Lower lobe of right lung (tissue), 2 donors: Measurements from ENCODE around the gene MAN1A2. TPM values are rescaled to one million over a fixed set of nuclear protein-coding genes. Genes with fewer than 3 reads are reported as not detected.

Source experiments
- ATAC-seq, 2 donors: fragments of 200-7000 bp; cut with Tn5 transposase; one replicate each; pipeline ENCODE4 v1.9.1; 2020 to 2022; ENCODE audit warnings: mild to moderate bottlenecking in 2 of 2, moderate library complexity in 2 of 2
- DNase-seq: peaks from one replicate; pipeline ENCODE4 v3.0.0-alpha.2; 2020
- H3K27ac ChIP-seq: fragments of 200-600 bp; one replicate; pipeline ENCODE4 v1.8.0; 2022
- H3K27me3 ChIP-seq: fragments of 200-600 bp; one replicate; pipeline ENCODE4 v1.8.0; 2022; ENCODE audit warnings: low read depth
- H3K36me3 ChIP-seq: fragments of 200-600 bp; one replicate; pipeline ENCODE4 v1.8.0; 2022; ENCODE audit warnings: mild to moderate bottlenecking
- H3K4me1 ChIP-seq: fragments of 200-600 bp; one replicate; pipeline ENCODE4 v1.8.0; 2022
- H3K4me3 ChIP-seq: fragments of 200-600 bp; one replicate; pipeline ENCODE4 v1.8.0; 2022; ENCODE audit warnings: mild to moderate bottlenecking
- H3K9me3 ChIP-seq: fragments of 200-600 bp; one replicate; pipeline ENCODE4 v1.8.0; 2022
- intact Hi-C: fragments of 100-400 bp; cut with DNase I; formaldehyde crosslinking; loops from one replicate; pipeline ENCODE4 v1.11.0; 2022
- total RNA-seq: library from RNA; stranded (reverse); fragmentation: NEBNext Ultra II Directional; extraction: Animal tissue kit (Norgen Biotek cat#: 25700); gene quantifications from one replicate; pipeline ENCODE4 v1.2.1, GENCODE V29; 2021
- TF ChIP-seq, protein P1 (sequence below): fragments of 200-600 bp; IDR thresholded peaks from one replicate; pipeline ENCODE4 v1.8.0; 2022; ENCODE audit warnings: antibody characterized with exemption, mild to moderate bottlenecking
- donor health status: DM: no; HTN: yes; CAD: no; lungs with severe emphysema.

Gene MAN1A2
- total RNA-seq, 1 donor from 2014 or later = 39.6 TPM

DNA sequence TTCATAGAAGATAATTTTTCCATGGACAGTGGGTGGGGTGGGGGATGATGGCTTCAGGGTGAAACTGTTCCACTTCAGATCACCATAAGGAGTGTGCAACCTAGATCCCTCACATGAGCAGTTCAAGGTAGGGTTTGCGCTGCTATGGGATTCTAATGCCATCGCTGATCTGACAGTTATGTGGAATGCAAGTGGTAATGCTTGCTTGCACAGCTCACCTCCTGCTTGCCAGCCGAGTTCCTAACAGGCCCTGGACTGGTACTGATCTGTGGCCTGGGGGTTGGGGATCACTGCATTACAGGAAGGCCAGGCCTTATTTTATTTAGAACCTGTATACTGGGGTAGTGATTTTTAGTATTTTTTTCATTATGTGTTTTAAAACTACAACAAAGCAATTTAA is 22.0 kb downstream of the MAN1A2 start:
- no peak for DNase-seq
- intact Hi-C loops = no loop called here
- ATAC-seq = no peak
- H3K4me1 ChIP-seq = peaks cover 5% of the 10 kb centered on the region
- H3K9me3 ChIP-seq = peaks cover 3% of the 10 kb centered on the region
- H3K27ac ChIP-seq = no peak overlapping the region
- no peaks in the 10 kb centered on the region for H3K36me3 ChIP-seq
- TF ChIP-seq, protein P1, sequence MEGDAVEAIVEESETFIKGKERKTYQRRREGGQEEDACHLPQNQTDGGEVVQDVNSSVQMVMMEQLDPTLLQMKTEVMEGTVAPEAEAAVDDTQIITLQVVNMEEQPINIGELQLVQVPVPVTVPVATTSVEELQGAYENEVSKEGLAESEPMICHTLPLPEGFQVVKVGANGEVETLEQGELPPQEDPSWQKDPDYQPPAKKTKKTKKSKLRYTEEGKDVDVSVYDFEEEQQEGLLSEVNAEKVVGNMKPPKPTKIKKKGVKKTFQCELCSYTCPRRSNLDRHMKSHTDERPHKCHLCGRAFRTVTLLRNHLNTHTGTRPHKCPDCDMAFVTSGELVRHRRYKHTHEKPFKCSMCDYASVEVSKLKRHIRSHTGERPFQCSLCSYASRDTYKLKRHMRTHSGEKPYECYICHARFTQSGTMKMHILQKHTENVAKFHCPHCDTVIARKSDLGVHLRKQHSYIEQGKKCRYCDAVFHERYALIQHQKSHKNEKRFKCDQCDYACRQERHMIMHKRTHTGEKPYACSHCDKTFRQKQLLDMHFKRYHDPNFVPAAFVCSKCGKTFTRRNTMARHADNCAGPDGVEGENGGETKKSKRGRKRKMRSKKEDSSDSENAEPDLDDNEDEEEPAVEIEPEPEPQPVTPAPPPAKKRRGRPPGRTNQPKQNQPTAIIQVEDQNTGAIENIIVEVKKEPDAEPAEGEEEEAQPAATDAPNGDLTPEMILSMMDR = no peak
- no peak overlapping the region for H3K4me3 ChIP-seq
- no peaks in the 10 kb centered on the region for H3K27me3 ChIP-seq

DNA sequence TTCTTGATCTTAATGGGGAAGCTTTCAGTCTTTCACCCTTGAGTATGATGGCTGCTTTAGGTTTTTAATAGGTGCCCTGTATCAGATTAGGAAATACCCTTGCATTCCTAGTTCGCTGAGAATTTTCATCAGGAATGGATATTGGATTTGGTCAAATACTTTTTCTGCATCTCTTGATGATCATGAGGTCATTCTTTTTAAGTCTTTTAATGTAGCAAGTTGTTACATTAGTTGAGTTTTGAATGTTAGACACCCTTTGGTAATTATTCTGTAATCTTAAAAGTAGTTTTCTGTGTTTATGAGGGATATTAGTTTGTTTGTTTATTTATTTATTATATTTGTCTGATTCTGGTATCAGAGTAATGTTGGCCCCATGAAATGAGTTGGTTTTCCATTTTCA is 22.5 kb downstream of the MAN1A2 start:
- DNase-seq (no peak), ATAC-seq (no peak)
- TF ChIP-seq, protein P1 = no peak
- H3K4me3 ChIP-seq = no peak overlapping the region
- no peaks in the 10 kb centered on the region for H3K27me3 ChIP-seq
- no peaks in the 10 kb centered on the region for H3K36me3 ChIP-seq
- H3K4me1 ChIP-seq = peaks cover 5% of the 10 kb centered on the region
- no peaks in the 10 kb centered on the region for H3K9me3 ChIP-seq
- no peak overlapping the region for H3K27ac ChIP-seq
- intact Hi-C loops = no loop called here

DNA sequence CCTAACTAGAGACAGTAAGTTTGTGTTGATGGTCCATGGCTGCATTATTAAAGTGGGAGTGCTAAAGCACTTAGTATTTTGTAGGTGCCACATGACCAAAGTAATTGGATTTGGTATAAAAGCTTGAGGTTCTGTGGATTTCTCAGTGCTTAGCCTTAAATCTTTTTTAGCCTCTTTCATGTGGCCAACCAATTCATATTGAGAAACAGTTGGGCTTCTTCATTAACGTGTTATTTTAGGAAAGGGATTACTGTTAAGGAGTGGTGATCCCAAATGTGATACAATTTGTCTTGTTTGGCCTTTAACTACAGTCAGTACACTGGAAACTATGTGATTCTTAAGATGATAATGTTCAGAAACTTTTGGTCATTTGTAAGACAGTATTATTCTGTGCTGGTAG is 25.5 kb downstream of the MAN1A2 start:
- intact Hi-C loops = no loop called here
- TF ChIP-seq, protein P1 = no peak
- peaks cover 5% of the 10 kb centered on the region for H3K4me1 ChIP-seq
- H3K27ac ChIP-seq = no peak overlapping the region
- DNase-seq (no peak), ATAC-seq (no peak)
- no peak overlapping the region for H3K4me3 ChIP-seq
- no peaks in the 10 kb centered on the region for H3K9me3 ChIP-seq
- no peaks in the 10 kb centered on the region for H3K36me3 ChIP-seq
- H3K27me3 ChIP-seq = no peaks in the 10 kb centered on the region

DNA sequence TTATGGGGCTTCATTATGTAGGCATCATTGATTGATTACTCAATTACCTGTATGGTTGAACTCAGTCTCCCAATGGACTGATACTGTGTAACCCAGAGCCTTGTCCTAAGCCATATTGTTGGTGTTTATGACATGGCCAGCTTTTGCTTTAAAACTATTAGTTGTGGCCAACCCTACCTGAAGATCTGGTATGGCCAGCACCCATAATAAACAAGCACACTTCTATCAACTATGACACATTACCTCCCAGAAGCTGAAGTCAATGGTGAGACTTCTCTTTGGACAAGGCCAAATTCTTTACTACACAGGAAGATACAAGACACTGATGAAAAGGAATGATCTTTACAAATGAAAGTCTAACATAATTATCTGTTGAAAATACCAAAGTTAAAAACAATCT is 28.8 kb downstream of the MAN1A2 start:
- ATAC-seq (no peak), DNase-seq (no peak)
- intact Hi-C loops = no loop called here
- Histone ChIP-seq H3K9me3 (no peaks in the 10 kb centered on the region), H3K27ac (no peak overlapping the region), H3K36me3 (no peaks in the 10 kb centered on the region), H3K4me1 (peaks cover 5% of the 10 kb centered on the region), H3K4me3 (no peak overlapping the region), H3K27me3 (no peaks in the 10 kb centered on the region)
- TF ChIP-seq, protein P1 = no peak

DNA sequence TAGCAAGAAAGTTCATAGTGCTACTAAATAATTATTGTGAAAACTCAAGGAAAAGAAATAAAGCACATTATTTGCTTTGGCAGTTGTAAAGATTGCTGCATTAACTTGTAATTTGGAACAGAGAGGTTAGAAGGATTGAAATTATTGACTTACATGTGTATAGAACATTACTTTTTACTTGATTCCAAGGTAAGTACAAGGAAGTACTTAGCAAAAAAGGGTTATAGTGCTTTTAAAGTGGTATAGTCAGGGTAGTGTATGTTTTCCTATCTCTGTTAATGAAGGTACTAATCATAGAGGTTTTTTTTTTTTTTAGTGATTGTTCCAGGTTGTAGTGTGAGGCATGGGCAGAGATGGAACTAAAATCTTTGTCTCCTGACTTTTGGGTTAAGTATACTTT is 29.4 kb downstream of the MAN1A2 start:
- Histone ChIP-seq H3K9me3 (no peaks in the 10 kb centered on the region), H3K36me3 (no peaks in the 10 kb centered on the region), H3K4me3 (no peak overlapping the region), H3K27me3 (no peaks in the 10 kb centered on the region), H3K27ac (no peak overlapping the region), H3K4me1 (peaks cover 5% of the 10 kb centered on the region)
- DNase-seq (no peak), ATAC-seq (no peak)
- intact Hi-C loops = no loop called here
- TF ChIP-seq, protein P1 = no peak

DNA sequence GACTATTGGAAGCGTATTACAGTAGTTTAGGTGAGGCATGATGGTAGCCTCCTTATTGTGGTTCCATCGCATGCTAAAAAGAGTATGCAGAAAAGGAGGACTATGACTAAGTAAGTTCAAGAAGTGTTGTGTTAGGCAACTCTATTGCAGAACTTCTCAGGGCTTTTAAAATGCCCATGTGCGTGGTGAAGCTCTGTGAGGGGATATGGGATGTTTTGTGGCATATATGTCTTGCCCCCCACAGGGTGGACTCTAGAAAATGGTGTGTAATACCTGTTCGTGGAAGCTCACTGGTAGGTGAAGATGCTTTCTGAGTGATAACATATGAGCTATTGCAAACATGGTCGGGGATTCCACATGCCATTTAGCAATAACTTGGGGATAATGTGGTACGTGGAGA is 31.7 kb downstream of the MAN1A2 start:
- H3K4me3 ChIP-seq = no peak overlapping the region
- no peaks in the 10 kb centered on the region for H3K27me3 ChIP-seq
- H3K4me1 ChIP-seq = no peaks in the 10 kb centered on the region
- no peaks in the 10 kb centered on the region for H3K36me3 ChIP-seq
- peaks cover 5% of the 10 kb centered on the region for H3K9me3 ChIP-seq
- H3K27ac ChIP-seq = no peak overlapping the region
- TF ChIP-seq, protein P1 = no peak
- DNase-seq (no peak), ATAC-seq (no peak)
- intact Hi-C loops = no loop called here
